Natural killer cell treated with Interleukin-12 subunit alpha and Interleukin-12 subunit beta and Interleukin-15 and Interleukin-18, amount 100 ng/mL, for 72 hours (primary cell): ENCODE data around the gene MYBPH. TPM values are rescaled to one million over a fixed set of nuclear protein-coding genes. Genes with fewer than 3 reads are reported as not detected.
A peak's percentile ranks its signal among the peaks of the same experiment; 100 is the strongest.

Source experiments
- ATAC-seq, 2 donors: fragments of 150-1000 bp; cut with Tn5 transposase in 1 of 2; sonication (Bioruptor Pico), chemical (Tn5 transposase) in 1 of 2; 2 replicates each; pipeline ENCODE4 v1.10.0; 2021
- DNase-seq: peaks from one replicate; pipeline ENCODE4 v3.0.0; 2022; ENCODE audit warnings: low spot score
- H3K27ac Mint-ChIP-seq, 2 donors: 1 replicate in 1 of 2; 2 replicates in 1 of 2; pipeline ENCODE4 v1.8.0; 2022; ENCODE audit warnings: mixed read lengths in 2 of 2, mild to moderate bottlenecking in 1 of 2, moderate library complexity in 1 of 2
- H3K27me3 Mint-ChIP-seq, 2 donors: 1 replicate in 1 of 2; 2 replicates in 1 of 2; pipeline ENCODE4 v1.8.0; 2022; ENCODE audit warnings: mixed read lengths in 2 of 2
- H3K36me3 Mint-ChIP-seq: one replicate; pipeline ENCODE4 v1.8.0; 2022; ENCODE audit warnings: mixed read lengths
- H3K4me1 Mint-ChIP-seq, 2 donors: 1 replicate in 1 of 2; 2 replicates in 1 of 2; pipeline ENCODE4 v1.8.0; 2022; ENCODE audit warnings: low read depth in 2 of 2, mixed read lengths in 2 of 2, mild to moderate bottlenecking in 1 of 2
- H3K4me3 Mint-ChIP-seq: one replicate; pipeline ENCODE4 v1.8.0; 2022; ENCODE audit warnings: mixed read lengths
- H3K9me3 Mint-ChIP-seq: 2 replicates; pipeline ENCODE4 v1.8.0; 2022; ENCODE audit warnings: mixed read lengths
- total RNA-seq, 2 donors: library from RNA; stranded (reverse); gene quantifications; one replicate each; pipeline ENCODE4 v1.2.3, GENCODE V29; 2022

The MYBPH gene
- total RNA-seq, 2 donors from 2014 or later = not detected

GRCh38 chr1:203138066-203138465, 37.6 kb downstream of the MYBPH start:
- no peak for ATAC-seq
- H3K4me3 Mint-ChIP-seq = no peak overlapping the region
- H3K36me3 Mint-ChIP-seq = no peaks in the 10 kb centered on the region
- peaks cover 4 to 6% of the 10 kb centered on the region in 2 donors for H3K4me1 Mint-ChIP-seq
- no peak overlapping the region for H3K27ac Mint-ChIP-seq
- DNase-seq = no peak
- H3K9me3 Mint-ChIP-seq = no peaks in the 10 kb centered on the region
- H3K27me3 Mint-ChIP-seq = peaks cover 4 to 7% of the 10 kb centered on the region in 2 donors

DNA sequence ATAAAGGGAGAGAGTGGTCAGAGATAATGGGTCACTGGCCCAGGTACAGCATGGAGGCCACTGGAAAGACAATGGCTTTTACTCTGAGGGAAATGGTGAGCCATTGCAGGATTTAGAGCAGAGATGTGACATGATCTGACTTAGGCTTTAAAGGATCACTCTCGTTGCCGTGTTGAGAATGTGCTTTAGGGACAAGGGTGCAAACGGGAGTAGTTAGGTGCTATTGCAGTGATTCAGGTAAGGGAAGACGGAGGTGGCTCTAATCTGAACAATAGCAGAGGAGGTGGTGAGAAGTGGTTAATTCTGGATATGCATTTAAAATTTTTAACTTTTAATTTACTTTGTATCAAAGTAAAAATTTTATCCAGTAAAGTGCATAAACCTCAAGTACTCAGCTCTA, 38.3 kb downstream of the MYBPH start:
- peaks cover 4 to 6% of the 10 kb centered on the region in 2 donors for H3K4me1 Mint-ChIP-seq
- peaks cover 4 to 7% of the 10 kb centered on the region in 2 donors for H3K27me3 Mint-ChIP-seq
- no peak overlapping the region for H3K27ac Mint-ChIP-seq
- DNase-seq (no peak), ATAC-seq (no peak)
- no peaks in the 10 kb centered on the region for H3K36me3 Mint-ChIP-seq
- H3K9me3 Mint-ChIP-seq = no peaks in the 10 kb centered on the region
- no peak overlapping the region for H3K4me3 Mint-ChIP-seq

DNA sequence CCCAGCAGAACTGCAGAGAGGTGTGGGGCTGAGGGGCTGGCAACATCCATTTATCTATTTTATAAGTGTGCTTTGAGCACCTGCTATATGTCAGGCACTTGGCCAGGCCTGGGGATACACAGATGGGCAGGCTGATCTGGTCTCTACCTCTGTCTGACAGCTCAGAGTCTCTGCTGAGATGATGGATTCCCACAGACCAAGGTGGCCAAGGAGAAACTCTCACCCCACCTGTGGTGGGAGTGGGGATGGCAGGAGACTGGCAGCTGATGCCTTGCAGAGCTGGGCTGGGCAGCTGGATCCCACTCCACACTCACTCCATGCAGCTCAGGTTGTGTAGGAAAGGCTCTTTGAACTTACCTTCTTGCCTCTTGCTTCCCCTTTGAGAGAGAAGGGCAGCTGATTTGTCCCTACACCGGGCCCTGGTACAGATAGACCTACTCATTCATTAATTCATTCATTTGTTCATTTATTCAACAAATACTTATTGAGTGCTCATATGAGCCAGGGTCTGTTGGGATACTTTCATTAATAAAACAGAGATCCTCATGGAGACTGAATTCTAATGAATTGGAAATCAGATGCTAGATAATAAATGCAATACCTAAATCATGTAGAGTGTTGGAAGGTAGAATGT, 39.1 kb downstream of the MYBPH start:
- H3K36me3 Mint-ChIP-seq = no peaks in the 10 kb centered on the region
- ATAC-seq = no peak
- no peaks in the 10 kb centered on the region for H3K9me3 Mint-ChIP-seq

DNA sequence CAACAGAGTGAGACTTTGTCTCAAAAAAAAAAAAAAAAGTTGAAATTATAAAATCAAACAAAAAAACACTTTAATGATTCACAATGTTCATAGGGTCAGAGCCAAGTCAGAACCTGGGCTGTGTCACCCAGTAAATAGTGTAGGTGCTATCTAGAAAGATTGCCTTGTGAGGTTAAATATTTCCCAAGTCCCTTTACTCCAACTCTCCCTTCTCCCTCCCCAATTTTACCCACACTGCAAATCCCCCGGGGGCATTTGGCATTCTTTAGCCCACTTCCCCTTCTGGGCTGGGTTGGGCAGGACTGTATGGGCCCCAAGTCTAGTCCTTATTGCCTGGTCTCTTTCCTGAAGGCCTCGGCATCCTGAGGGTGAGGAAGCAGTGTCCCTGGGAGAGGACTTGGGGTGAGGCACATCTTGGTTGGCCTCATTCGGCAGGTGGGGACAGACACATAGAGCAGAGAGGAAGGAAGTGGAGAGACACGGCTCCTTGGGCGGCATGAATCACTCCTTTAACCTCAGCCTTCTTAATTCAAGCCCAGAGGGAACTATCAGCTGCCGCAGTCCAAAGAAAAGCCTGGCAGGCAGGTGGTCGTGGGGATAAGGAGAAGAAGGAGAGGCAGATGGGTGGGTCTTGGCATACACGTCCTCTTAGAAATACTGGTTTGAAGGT, 39.9 kb downstream of the MYBPH start:
- ATAC-seq = peak in 1 of 2 donors; percentile 55
- Mint-ChIP-seq H3K27me3 (peaks cover 6 to 7% of the 10 kb centered on the region in 2 donors), H3K4me1 (peaks cover 4 to 6% of the 10 kb centered on the region in 2 donors), H3K36me3 (no peaks in the 10 kb centered on the region), H3K4me3 (no peak overlapping the region), H3K27ac (no peak overlapping the region), H3K9me3 (no peaks in the 10 kb centered on the region)
- DNase-seq = no peak

More for the DNA sequence above, 39.1 kb downstream of the MYBPH start:
- Mint-ChIP-seq H3K27me3 (peaks cover 4 to 7% of the 10 kb centered on the region in 2 donors), H3K4me1 (peaks cover 4 to 6% of the 10 kb centered on the region in 2 donors), H3K4me3 (no peak overlapping the region), H3K27ac (no peak overlapping the region)
- DNase-seq = no peak

DNA sequence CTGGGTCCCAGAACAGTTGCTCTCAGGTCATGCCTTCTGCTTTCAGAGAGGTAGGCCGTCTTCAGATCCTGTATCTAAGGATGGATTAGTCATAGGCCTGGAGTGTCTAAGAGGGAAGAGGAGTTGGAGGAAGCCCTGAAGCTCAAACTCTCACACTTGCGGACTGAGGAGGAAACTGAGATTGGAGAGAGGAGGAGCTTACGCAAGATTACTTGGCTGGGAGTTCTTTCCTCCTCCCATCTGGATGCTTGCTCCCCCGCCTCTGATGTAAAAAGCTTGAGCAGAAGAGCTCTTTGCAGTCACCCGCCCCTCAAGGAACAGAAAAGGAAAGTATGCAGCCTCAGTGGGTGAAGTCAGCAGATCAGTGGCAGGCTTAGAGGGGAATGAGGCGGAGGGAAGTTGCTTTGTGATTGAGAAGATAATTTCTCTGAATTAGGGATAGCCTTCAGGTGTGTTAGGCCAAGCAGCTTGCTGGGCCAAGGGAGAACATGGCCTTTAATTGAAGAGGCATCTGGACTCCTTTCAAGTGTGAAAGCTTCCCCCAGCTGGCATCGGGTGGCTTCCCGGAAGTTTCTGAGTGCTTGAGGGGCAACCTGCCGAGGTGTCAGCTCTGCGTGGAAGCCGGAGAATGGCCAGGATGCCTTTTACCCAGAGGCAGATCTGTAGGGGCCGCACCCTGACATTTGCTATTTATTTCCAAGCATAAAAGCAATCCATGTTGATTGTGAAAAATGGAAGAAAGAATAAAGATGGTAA, 41.5 kb downstream of the MYBPH start:
- Mint-ChIP-seq H3K9me3 (no peaks in the 10 kb centered on the region), H3K36me3 (no peaks in the 10 kb centered on the region), H3K27ac (no peak overlapping the region), H3K27me3 (peaks cover 14 to 17% of the 10 kb centered on the region in 2 donors), H3K4me3 (no peak overlapping the region), H3K4me1 (peaks cover 4 to 6% of the 10 kb centered on the region in 2 donors)
- ATAC-seq = no peak
- no peak for DNase-seq

- ATAC-seq = no peak
- Mint-ChIP-seq H3K27ac (no peak overlapping the region), H3K4me3 (no peak overlapping the region), H3K9me3 (no peaks in the 10 kb centered on the region), H3K27me3 (peaks cover 23 to 25% of the 10 kb centered on the region in 2 donors), H3K36me3 (no peaks in the 10 kb centered on the region), H3K4me1 (peaks cover 4 to 12% of the 10 kb centered on the region in 2 donors)
- no peak for DNase-seq
Measured at GRCh38 chr1:203131548-203132200, 44.0 kb downstream of the MYBPH start.

DNA sequence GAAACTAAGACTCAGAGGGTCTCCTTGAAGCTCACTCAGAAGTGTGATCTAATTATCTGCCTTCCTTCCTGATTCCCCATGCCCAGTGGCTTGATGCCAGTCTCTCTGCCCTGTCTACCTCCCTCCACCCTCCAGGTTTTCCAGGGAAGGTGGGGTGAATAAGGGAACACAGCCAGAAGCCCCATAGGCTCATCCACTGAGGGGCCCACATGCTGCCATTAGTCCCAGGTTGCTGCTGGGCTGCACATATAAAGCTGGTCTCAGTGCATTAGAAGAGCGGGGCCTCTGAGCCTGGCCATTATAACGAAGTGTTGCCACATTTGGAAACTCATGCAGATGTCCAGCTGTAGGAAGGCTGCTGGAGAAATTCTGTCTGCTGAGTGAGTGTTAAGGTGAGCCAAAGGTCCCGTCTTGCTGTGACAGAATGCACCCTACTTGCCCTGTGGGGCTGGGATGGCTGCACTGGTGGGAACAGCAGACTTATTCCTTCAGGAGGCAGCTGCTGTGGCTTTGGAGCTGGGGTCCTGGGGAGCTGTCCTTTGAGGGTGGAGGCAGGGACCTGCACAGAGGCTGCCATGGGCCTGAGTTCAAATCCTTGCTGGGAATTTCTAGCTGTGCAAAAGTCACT, 45.2 kb downstream of the MYBPH start:
- H3K36me3 Mint-ChIP-seq = no peaks in the 10 kb centered on the region

DNA sequence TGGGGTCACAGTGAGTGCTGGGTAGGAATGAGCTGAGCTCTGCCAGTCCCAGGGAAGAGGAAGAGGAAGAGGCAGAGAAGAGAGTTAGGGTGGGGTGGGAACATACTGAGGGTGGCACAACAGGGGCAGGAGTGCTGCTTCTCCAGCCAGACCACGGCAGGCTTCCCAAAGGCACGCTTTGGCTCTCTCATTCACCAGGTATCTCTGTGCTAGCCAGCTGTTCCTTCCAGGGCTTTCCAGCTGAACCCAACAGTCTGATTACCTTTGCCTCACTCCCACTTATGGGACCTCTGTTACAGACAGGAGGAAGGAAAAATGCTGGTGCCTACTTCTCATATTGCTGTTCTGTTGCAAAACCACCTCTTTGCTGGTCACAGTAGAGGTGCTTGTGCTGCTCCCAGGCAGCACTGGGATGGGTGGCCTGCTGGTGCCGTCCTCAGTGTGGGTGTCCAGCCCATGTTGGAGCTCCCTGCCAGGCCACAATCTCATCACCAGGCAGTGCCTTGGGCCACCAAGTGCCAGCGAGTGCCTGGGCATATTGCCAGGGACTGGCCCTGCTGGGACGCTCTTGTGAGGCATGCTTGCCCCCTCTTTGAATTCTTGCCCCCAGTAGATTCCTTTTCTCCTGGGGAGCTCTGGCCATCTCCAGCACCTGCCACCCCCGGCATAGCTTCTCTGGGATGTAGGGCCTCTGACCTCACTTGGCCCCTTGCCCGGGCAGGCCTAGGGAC, 46.0 kb downstream of the MYBPH start:
- no peak overlapping the region for H3K27ac Mint-ChIP-seq
- H3K27me3 Mint-ChIP-seq = peaks cover 36 to 39% of the 10 kb centered on the region in 2 donors
- no peak for ATAC-seq
- no peak for DNase-seq
- H3K9me3 Mint-ChIP-seq = no peaks in the 10 kb centered on the region
- H3K36me3 Mint-ChIP-seq = no peaks in the 10 kb centered on the region
- peaks cover 0 to 9% of the 10 kb centered on the region in 2 donors for H3K4me1 Mint-ChIP-seq
- H3K4me3 Mint-ChIP-seq = no peak overlapping the region

More for the DNA sequence above, 45.2 kb downstream of the MYBPH start:
- DNase-seq (no peak), ATAC-seq (no peak)
- Mint-ChIP-seq H3K4me1 (peaks cover 0 to 9% of the 10 kb centered on the region in 2 donors), H3K9me3 (no peaks in the 10 kb centered on the region), H3K4me3 (no peak overlapping the region), H3K27me3 (peaks cover 33% of the 10 kb centered on the region in 2 donors), H3K27ac (no peak overlapping the region)

DNA sequence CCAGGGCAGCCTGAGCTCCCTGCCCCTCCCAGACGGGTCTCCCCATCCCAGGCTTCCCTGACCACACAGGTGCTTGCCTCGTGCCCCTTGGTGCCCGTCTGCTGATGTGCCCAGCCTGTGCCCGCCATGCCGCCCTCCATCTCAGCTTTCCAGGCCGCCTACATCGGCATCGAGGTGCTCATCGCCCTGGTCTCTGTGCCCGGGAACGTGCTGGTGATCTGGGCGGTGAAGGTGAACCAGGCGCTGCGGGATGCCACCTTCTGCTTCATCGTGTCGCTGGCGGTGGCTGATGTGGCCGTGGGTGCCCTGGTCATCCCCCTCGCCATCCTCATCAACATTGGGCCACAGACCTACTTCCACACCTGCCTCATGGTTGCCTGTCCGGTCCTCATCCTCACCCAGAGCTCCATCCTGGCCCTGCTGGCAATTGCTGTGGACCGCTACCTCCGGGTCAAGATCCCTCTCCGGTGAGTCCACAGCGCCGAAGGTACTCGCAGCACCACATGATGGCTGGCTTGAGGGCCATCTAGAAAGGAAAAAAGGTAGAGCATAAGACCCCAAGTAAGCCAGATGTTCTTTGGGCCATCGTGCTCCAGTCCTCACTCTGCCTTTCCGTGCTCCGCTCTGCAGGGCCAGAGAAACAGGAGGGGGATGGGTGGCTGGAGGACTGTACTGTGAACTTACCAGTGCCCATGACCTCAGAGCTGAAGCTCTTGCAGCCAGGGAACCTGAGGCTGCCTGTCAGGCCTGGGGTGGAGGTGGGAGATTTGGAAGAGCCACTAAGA, 46.7 kb downstream of the MYBPH start:
- peaks cover 41 to 45% of the 10 kb centered on the region in 2 donors for H3K27me3 Mint-ChIP-seq
- H3K36me3 Mint-ChIP-seq = no peaks in the 10 kb centered on the region
- no peaks in the 10 kb centered on the region for H3K9me3 Mint-ChIP-seq
- ATAC-seq (no peak), DNase-seq (no peak)
- peaks cover 0 to 9% of the 10 kb centered on the region in 2 donors for H3K4me1 Mint-ChIP-seq
- no peak overlapping the region for H3K27ac Mint-ChIP-seq
- H3K4me3 Mint-ChIP-seq = no peak overlapping the region

DNA sequence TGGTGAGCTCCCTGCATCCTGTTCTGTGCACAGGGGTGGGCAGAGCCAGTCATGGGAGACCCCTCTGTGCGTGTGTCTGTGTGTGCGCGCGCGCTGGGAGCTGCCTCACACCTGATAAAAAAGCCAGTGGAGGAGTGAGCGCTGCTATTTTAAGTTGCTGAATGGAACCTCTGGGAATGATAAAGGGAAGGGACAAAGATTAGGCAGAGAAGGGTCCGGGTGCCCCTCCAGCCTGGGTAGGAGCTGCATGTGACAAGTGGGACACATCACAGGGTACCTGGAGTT, 47.3 kb downstream of the MYBPH start:
- Mint-ChIP-seq H3K4me1 (peaks cover 0 to 9% of the 10 kb centered on the region in 2 donors), H3K4me3 (no peak overlapping the region), H3K36me3 (no peaks in the 10 kb centered on the region), H3K27me3 (peaks cover 45 to 50% of the 10 kb centered on the region in 2 donors), H3K27ac (no peak overlapping the region), H3K9me3 (no peaks in the 10 kb centered on the region)
- ATAC-seq = no peak
- no peak for DNase-seq

- Mint-ChIP-seq H3K4me1 (peaks cover 0 to 9% of the 10 kb centered on the region in 2 donors), H3K27me3 (peaks cover 45 to 50% of the 10 kb centered on the region in 2 donors), H3K9me3 (no peaks in the 10 kb centered on the region), H3K27ac (no peak within 1 kb of the TSS), H3K4me3 (no peak within 1 kb of the TSS), H3K36me3 (no peaks in the 10 kb centered on the region)
- no peak for DNase-seq
- ATAC-seq = no peak
Measured at GRCh38 chr1:203127666-203128430, 47.8 kb downstream of the MYBPH start, which contains the start of gene ADORA1. Gene ADORA1 (plus strand): TSS chr1:203127726. CDS start chr1:203128842, 1,116 bp downstream.
